ENCODE measurements around the gene SLC18A3. TPM values are rescaled to one million over a fixed set of nuclear protein-coding genes. Genes with fewer than 3 reads are reported as not detected.

SLC18A3 gene
- total and polyA plus RNA-seq, 5 donors, result 0.14 to 0.23 TPM; not detected in 3

- intact Hi-C loops (cut with DNase I), result no loop called here
- H3K27ac ChIP-seq (ENCODE audit: low read length), result no peak overlapping the region
- H3K27me3 ChIP-seq (ENCODE audit: control insufficient read depth, insufficient read depth), result no peaks in the 10 kb centered on the region
- H3K9me3 ChIP-seq (ENCODE audit: control insufficient read depth, low read length), result no peaks in the 10 kb centered on the region
- H3K4me3 ChIP-seq (ENCODE audit: low read length), result no peak overlapping the region
- H3K4me1 ChIP-seq (ENCODE audit: control insufficient read depth, insufficient read depth, low read length), result no peaks in the 10 kb centered on the region
- DNase-seq (no peak), ATAC-seq (no peak)
- WGBS, result 73% methylated on average over 18 of the region's 18 CpGs
Measured at GRCh38 chr10:49647985-49648795, 38.1 kb downstream of the SLC18A3 start.

DNA sequence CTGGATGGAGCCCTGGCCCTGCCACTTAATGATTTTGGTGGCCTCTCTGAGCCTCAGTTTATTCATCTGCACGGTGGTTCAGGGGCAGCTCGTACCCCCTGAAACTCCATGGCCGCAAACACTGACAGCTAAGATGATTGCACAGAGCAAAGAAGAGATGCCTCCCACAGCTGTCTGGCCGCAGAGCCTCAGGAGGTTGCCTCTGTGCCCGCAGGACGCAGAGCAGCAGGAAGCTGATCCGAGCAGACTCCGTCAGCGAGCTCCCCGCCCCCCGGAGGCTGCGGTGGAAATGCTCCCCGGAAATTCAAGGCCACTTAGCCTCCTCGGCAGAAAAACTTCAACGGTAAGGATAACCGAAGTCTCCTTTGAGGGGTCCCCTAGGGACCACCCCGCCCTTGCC, 39.2 kb downstream of the SLC18A3 start:
- Histone ChIP-seq H3K9me3 (ENCODE audit: control insufficient read depth, low read length) (no peaks in the 10 kb centered on the region), H3K4me1 (ENCODE audit: control insufficient read depth, insufficient read depth, low read length) (no peaks in the 10 kb centered on the region), H3K4me3 (ENCODE audit: low read length) (no peak overlapping the region), H3K27ac (ENCODE audit: low read length) (no peak overlapping the region), H3K27me3 (ENCODE audit: control insufficient read depth, insufficient read depth) (no peaks in the 10 kb centered on the region)
- intact Hi-C loops (cut with DNase I), result no loop called here
- DNase-seq (no peak), ATAC-seq (no peak)
- 16% methylated on average over 17 of the region's 17 CpGs for WGBS

DNA sequence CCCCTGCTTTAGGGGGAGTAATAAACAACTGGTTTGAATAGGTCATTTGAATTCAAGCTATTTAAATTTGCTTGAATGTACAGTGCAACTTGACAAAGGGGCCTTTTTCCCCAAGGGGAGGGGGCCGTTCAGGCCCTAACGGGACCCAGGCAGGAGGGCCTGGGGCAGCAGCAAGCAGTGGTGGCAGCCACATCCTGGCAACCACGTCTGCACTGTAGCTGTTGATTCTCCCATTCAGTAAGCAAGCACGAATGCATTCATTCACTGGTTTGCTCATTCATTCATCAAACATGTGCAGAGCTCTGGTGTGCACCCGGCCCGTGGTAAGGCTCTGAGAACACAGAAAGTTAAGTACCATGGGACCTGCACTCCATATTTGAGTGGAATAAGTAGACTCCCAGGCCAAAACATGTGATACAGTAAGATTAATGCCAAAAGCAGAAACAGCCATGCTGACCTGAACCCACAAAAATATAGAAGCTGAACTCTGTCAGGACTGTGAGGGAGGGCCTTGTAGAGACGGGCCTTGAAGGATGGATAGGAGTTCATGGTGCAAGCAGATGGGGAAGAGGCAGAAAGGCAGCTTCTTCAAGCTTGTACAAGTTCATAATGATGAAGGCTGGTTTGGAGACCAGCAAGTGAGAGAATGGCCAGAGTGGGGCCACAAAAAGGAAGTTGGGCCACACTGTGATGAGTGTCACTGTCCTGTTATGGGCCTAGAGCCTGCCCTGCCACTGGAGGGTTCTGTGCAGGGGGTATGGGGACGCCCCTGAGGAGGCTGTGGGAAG, 40.0 kb downstream of the SLC18A3 start:
- 58% methylated on average over 8 of the region's 8 CpGs for WGBS
- Histone ChIP-seq H3K27me3 (ENCODE audit: control insufficient read depth, insufficient read depth) (no peaks in the 10 kb centered on the region), H3K4me3 (ENCODE audit: low read length) (no peak overlapping the region), H3K4me1 (ENCODE audit: control insufficient read depth, insufficient read depth, low read length) (no peaks in the 10 kb centered on the region), H3K9me3 (ENCODE audit: control insufficient read depth, low read length) (no peaks in the 10 kb centered on the region), H3K27ac (ENCODE audit: low read length) (no peak overlapping the region)
- no peak for ATAC-seq
- intact Hi-C loops (cut with DNase I), result no loop called here
- no peak for DNase-seq

DNA sequence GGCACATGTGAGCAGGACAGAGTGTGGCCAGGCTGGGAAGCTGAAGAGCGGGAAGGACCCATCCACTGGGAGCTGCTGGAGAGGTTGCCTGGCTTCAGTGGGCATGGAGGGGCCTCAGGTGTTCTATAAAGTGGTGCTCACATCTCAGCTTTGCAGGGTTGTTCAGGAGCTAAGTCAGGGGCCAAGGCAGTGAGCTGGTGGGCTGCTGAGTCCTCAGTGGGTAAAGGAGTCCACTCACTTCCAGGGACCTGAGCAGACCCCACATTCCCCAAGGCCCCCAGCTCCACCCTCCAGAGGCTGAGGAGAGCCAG, 40.6 kb downstream of the SLC18A3 start:
- ATAC-seq (no peak), DNase-seq (no peak)
- Histone ChIP-seq H3K27me3 (ENCODE audit: control insufficient read depth, insufficient read depth) (no peaks in the 10 kb centered on the region), H3K27ac (ENCODE audit: low read length) (no peak overlapping the region), H3K9me3 (ENCODE audit: control insufficient read depth, low read length) (no peaks in the 10 kb centered on the region), H3K4me1 (ENCODE audit: control insufficient read depth, insufficient read depth, low read length) (no peaks in the 10 kb centered on the region), H3K4me3 (ENCODE audit: low read length) (no peak overlapping the region)
- 89% methylated on average over 1 of the region's 1 CpG for WGBS
- intact Hi-C loops (cut with DNase I), result no loop called here

- H3K27me3 ChIP-seq (ENCODE audit: control insufficient read depth, insufficient read depth), result no peaks in the 10 kb centered on the region
Measured at GRCh38 chr10:49651039-49651835, 41.1 kb downstream of the SLC18A3 start.

DNA sequence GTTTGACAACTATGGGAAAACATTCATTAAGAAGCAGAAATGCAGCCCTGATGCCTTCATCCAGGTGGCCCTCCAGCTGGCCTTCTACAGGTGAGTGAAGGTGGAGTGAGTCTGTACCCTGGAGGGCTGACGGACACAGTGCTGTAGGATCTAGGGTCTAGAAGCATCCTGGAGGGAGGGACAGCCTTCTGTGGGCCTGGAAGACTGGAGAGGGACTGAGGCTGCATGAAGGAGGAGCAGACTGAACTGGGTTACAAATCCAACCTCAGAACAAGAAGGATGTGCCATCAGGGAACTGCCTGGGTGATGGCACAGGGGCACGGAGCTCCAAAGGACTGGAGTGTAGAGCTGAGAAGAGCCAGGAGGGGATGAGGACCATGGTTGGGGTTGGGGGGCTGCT, 41.8 kb downstream of the SLC18A3 start:
- 63% methylated on average over 2 of the region's 2 CpGs for WGBS
- Histone ChIP-seq H3K27ac (ENCODE audit: low read length) (no peak overlapping the region), H3K9me3 (ENCODE audit: control insufficient read depth, low read length) (peaks cover 2% of the 10 kb centered on the region)

More at GRCh38 chr10:49651039-49651835, 41.1 kb downstream of the SLC18A3 start:
- Histone ChIP-seq H3K4me1 (ENCODE audit: control insufficient read depth, insufficient read depth, low read length) (no peaks in the 10 kb centered on the region), H3K27ac (ENCODE audit: low read length) (no peak overlapping the region), H3K4me3 (ENCODE audit: low read length) (no peak overlapping the region), H3K9me3 (ENCODE audit: control insufficient read depth, low read length) (no peaks in the 10 kb centered on the region)
- WGBS, result 68% methylated on average over 15 of the region's 15 CpGs
- DNase-seq (no peak), ATAC-seq (no peak)
- intact Hi-C loops (cut with DNase I), result no loop called here

DNA sequence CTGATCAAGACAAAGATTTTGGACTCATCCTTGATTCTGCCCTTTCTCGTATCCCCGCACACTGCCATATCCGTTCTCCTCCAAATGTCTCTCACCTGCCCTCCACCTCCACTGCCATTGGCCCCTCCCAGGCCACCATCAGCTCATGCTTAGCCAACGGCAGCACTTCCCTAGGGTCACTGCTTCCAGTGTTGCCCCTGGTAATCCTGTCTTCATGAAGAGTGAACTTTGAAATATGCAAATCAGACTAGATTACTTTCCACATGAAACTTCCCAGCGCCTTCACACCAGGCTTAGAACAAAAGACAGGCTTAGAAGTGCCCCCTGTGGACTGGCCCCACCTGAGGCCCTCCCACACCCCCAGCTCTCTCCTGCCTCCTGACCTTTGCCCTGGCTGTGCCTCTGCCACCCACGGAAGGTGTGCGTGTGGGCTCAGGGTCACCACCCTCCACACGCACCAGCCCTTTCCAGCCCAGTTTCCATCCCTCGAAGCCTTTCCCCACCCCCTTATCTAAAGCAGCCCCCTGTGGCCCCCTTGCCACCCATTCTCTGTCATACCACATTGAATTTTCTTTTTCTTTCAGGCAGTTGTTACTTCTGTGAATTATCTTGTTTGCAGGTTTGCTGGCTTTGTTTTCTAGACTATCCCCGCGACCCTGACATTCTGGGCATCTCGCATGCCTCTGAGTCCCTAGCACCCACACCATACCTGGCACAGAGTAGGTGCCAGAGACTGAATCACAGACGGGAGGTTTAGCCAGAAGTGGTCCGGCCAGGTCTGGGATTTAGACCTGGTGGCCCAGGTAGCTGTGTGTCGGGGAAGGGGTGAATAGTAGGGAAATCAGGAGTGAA, 42.5 kb downstream of the SLC18A3 start:
- Histone ChIP-seq H3K27me3 (ENCODE audit: control insufficient read depth, insufficient read depth) (no peaks in the 10 kb centered on the region), H3K27ac (ENCODE audit: low read length) (no peak overlapping the region), H3K4me1 (ENCODE audit: control insufficient read depth, insufficient read depth, low read length) (no peaks in the 10 kb centered on the region), H3K9me3 (ENCODE audit: control insufficient read depth, low read length) (peaks cover 2% of the 10 kb centered on the region), H3K4me3 (ENCODE audit: low read length) (no peak overlapping the region)
- intact Hi-C loops (cut with DNase I), result no loop called here
- ATAC-seq (no peak), DNase-seq (no peak)
- WGBS, result 75% methylated on average over 15 of the region's 15 CpGs

More for the DNA sequence above, 41.8 kb downstream of the SLC18A3 start:
- intact Hi-C loops (cut with DNase I), result no loop called here
- Histone ChIP-seq H3K4me1 (ENCODE audit: control insufficient read depth, insufficient read depth, low read length) (no peaks in the 10 kb centered on the region), H3K27me3 (ENCODE audit: control insufficient read depth, insufficient read depth) (no peaks in the 10 kb centered on the region), H3K4me3 (ENCODE audit: low read length) (no peak overlapping the region)
- DNase-seq (no peak), ATAC-seq (no peak)

- 74% methylated on average over 11 of the region's 11 CpGs for WGBS
- ATAC-seq, result no peak
- no peaks in the 10 kb centered on the region for H3K27me3 ChIP-seq (ENCODE audit: control insufficient read depth, insufficient read depth)
Measured at GRCh38 chr10:49653273-49653929, 43.3 kb downstream of the SLC18A3 start.

GRCh38 chr10:49654036-49654693, 44.1 kb downstream of the SLC18A3 start:
- ATAC-seq (no peak), DNase-seq (no peak)
- H3K4me1 ChIP-seq (ENCODE audit: control insufficient read depth, insufficient read depth, low read length), result no peaks in the 10 kb centered on the region
- intact Hi-C loops (cut with DNase I), result no loop called here
- H3K27ac ChIP-seq (ENCODE audit: low read length), result no peak overlapping the region
- whole genome bisulfite sequencing, result 47% methylated on average over 5 of the region's 5 CpGs
- no peak overlapping the region for H3K4me3 ChIP-seq (ENCODE audit: low read length)
- no peaks in the 10 kb centered on the region for H3K27me3 ChIP-seq (ENCODE audit: control insufficient read depth, insufficient read depth)
- H3K9me3 ChIP-seq (ENCODE audit: control insufficient read depth, low read length), result peaks cover 2% of the 10 kb centered on the region

More at GRCh38 chr10:49653273-49653929, 43.3 kb downstream of the SLC18A3 start:
- intact Hi-C loops (cut with DNase I), result no loop called here
- no peak overlapping the region for H3K4me3 ChIP-seq (ENCODE audit: low read length)
- no peaks in the 10 kb centered on the region for H3K4me1 ChIP-seq (ENCODE audit: control insufficient read depth, insufficient read depth, low read length)
- H3K27ac ChIP-seq (ENCODE audit: low read length), result no peak overlapping the region
- no peak for DNase-seq
- peaks cover 2% of the 10 kb centered on the region for H3K9me3 ChIP-seq (ENCODE audit: control insufficient read depth, low read length)

All from right cardiac atrium (tissue), 5 donors.